ENCODE results near the gene ATG2B. TPM values are rescaled to one million over a fixed set of nuclear protein-coding genes. Genes with fewer than 3 reads are reported as not detected.

Gene ATG2B
- polyA plus RNA-seq, 2 of the 4 experiments (the other 2 are of a cell fraction) = 7.1 to 17.0 TPM

GRCh38 chr14:96284008-96284407, 79.1 kb downstream of the ATG2B start (continued):
- TF ChIP-seq CTCF (IDR thresholded peaks at IDR 0.05) (no peak), KDM1A (IDR thresholded peaks at IDR 0.05; ENCODE audit: low read depth) (no peak), FOSL2 (IDR thresholded peaks at IDR 0.05) (no peak), FOSL2 (CRISPR knock-in tag; IDR thresholded peaks at IDR 0.05) (no peak)

GRCh38 chr14:96281486-96281885, 81.7 kb downstream of the ATG2B start:
- DNase-seq (ENCODE audit: low read depth in 1 of 2, low spot score in 1 of 2) (no peak), ATAC-seq (peak in 1 of 2 experiments; percentile 44; a peak in 1 of 6 replicates), FAIRE-seq (no peak)
- WGBS (ENCODE audit: missing lambda C conversion rate) = 25% methylated on average over 4 of the region's 4 CpGs
- ChIA-PET POLR2A (no interaction called here), CTCF (interaction anchor here (18.7 kb wide), 1 partner anchor 180 kb away, joined by 486 read pairs; no protein-coding TSS in a partner anchor)
- no peak for TF ChIP-seq KDM5A (IDR thresholded peaks at IDR 0.05)
- peak; percentile 17; the same call in 1 of the 3 replicates for TF ChIP-seq CTCF (IDR thresholded peaks at IDR 0.05)
- TF ChIP-seq RAD21 (conservative IDR thresholded peaks at IDR 0.05 in 1 of 2, IDR thresholded peaks at IDR 0.05 in 1 of 2) = peak; percentile 32 to 38; a peak in 2 of 5 replicates
- peak overlapping the region; percentile 46 for H3K4me2 ChIP-seq
- H3K27ac ChIP-seq = no peak overlapping the region
- peaks cover 18% of the 10 kb centered on the region; the same call in 2 of the 3 replicates for H3K9me3 ChIP-seq
- peaks cover 22% of the 10 kb centered on the region for H3K4me1 ChIP-seq
- H3K4me3 ChIP-seq = no peak overlapping the region

GRCh38 chr14:96280104-96280503, 83.0 kb downstream of the ATG2B start:
- FAIRE-seq (no peak), DNase-seq (ENCODE audit: low read depth in 1 of 2, low spot score in 1 of 2) (no peak), ATAC-seq (no peak)
- peaks cover 25% of the 10 kb centered on the region for H3K4me1 ChIP-seq
- peak overlapping the region; percentile 15; the same call in 1 of the 3 replicates for H3K4me2 ChIP-seq
- no peak for TF ChIP-seq ATOH8 (CRISPR knock-in tag; IDR thresholded peaks at IDR 0.05; ENCODE audit: low read depth)
- no peak for TF ChIP-seq MYC (IDR thresholded peaks at IDR 0.05; ENCODE audit: borderline replicate concordance, low read length)
- TF ChIP-seq TP53 (CRISPR knock-in tag; IDR thresholded peaks at IDR 0.05) = no peak
- no peak for TF ChIP-seq HDAC2 (IDR thresholded peaks at IDR 0.05)
- no peak for TF ChIP-seq RARB (CRISPR knock-in tag; IDR thresholded peaks at IDR 0.05)
- TF ChIP-seq CHD2 (IDR thresholded peaks at IDR 0.05; ENCODE audit: low read length, partially characterized antibody) = no peak
- no peak for TF ChIP-seq POLR2AphosphoS2 (conservative IDR thresholded peaks at IDR 0.05; ENCODE audit: low read length)
- TF ChIP-seq CTCF (IDR thresholded peaks at IDR 0.05) = no peak
- no peak for TF ChIP-seq CBX8 (IDR thresholded peaks at IDR 0.05)
- TF ChIP-seq EHF (CRISPR knock-in tag; IDR thresholded peaks at IDR 0.05) = no peak
- TF ChIP-seq RCOR1 (IDR thresholded peaks at IDR 0.05; ENCODE audit: low read depth, low read length) = no peak
- no peak for TF ChIP-seq ZC3H11A (IDR thresholded peaks at IDR 0.05)
- no peak for TF ChIP-seq HEYL (CRISPR knock-in tag; IDR thresholded peaks at IDR 0.05)
- TF ChIP-seq HMGXB4 (CRISPR knock-in tag; IDR thresholded peaks at IDR 0.05; ENCODE audit: borderline replicate concordance) = no peak
- no peak for TF ChIP-seq FOXS1 (CRISPR knock-in tag; IDR thresholded peaks at IDR 0.05)
- TF ChIP-seq NPAS2 (CRISPR knock-in tag; IDR thresholded peaks at IDR 0.05; ENCODE audit: borderline replicate concordance) = no peak
- H3K4me3 ChIP-seq = no peak overlapping the region
- peak overlapping the region in 1 of 2 experiments; percentile 43; a peak in 3 of 6 replicates for H3K27ac ChIP-seq
- CTCF ChIA-PET = interaction anchor here (0.7 to 18.7 kb wide), 2 partner anchors 18 to 179 kb away, joined by 3 to 486 read pairs; no protein-coding TSS in a partner anchor
- H3K9me3 ChIP-seq = peaks cover 18% of the 10 kb centered on the region; the same call in 2 of the 3 replicates
- WGBS (ENCODE audit: missing lambda C conversion rate) = 92% methylated on average over 2 of the region's 2 CpGs
- POLR2A ChIA-PET = no interaction called here
